Stimulated activated CD4-positive, alpha-beta T cell treated with anti-CD3 and anti-CD28 coated beads, TNF-alpha, amount 100 ng/mL, for 48 hours (primary cell): ENCODE data around the gene KCNK10.

Experiments
- DNase-seq, 3 donors: peaks; one replicate each; pipeline ENCODE4 v3.0.0-alpha.2; 2020; ENCODE audit warnings: low read depth in 3 of 3

KCNK10 gene, protein sequence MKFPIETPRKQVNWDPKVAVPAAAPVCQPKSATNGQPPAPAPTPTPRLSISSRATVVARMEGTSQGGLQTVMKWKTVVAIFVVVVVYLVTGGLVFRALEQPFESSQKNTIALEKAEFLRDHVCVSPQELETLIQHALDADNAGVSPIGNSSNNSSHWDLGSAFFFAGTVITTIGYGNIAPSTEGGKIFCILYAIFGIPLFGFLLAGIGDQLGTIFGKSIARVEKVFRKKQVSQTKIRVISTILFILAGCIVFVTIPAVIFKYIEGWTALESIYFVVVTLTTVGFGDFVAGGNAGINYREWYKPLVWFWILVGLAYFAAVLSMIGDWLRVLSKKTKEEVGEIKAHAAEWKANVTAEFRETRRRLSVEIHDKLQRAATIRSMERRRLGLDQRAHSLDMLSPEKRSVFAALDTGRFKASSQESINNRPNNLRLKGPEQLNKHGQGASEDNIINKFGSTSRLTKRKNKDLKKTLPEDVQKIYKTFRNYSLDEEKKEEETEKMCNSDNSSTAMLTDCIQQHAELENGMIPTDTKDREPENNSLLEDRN

GRCh38 chr14:88323086-88323522 is at the start of gene KCNK10:
KCNK10 (minus strand) TSS chr14:88323269; CDS start chr14:88322798, 471 bp downstream.
- no peak for DNase-seq

DNA sequence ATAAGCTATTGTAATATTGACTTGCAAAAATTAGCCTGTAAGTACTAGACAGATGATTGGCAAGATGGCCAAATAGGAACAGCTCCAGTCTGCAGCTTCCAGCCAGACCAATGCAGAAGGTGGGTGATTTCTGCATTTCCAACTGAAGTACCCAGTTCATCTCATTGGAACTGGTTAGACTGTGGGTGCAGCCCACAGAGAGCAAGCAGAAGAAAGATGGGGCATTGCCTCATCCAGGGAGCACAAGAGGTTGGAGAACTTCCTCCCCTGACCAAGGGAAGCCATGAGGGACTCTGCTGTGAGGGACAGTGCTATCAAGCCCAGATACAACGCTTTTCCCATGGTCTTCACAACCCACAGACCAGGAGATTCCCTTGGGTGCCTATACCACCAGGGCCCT is 46.4 kb upstream of the KCNK10 start:
- DNase-seq: no peak

DNA sequence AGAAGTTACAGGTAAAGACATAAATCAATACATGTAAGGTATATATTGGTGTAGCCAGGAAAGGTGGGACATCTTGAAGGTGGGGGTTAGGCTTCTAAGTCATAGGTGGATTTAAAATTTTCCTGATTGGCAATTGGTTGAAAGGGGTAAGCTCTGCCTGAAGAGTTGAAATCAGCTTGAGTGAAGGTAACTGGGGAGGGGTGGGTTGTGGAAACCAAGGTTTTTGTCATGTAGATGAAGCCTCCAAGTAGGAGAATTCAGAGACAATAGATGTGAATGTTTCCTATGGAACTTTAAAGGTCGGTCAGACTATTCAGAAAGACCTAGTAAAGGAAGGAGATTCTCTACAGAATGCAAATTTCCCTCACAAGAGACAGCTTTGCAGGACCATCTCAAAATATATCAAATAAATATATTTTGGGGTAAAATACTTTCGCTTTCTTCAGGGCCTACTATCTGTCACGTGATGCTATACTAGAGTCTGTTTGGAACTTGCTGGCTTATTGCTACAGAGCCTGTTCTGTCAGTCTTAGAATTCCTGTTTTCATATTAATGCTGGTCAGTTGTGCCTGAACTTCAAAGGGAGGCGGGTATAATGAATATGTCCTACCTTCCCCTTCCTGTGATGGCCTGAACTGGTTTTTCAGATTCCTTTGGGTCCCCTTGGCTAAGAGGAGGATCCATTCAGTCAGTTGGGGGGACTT is 41.8 kb upstream of the KCNK10 start:
- no peak for DNase-seq

DNA sequence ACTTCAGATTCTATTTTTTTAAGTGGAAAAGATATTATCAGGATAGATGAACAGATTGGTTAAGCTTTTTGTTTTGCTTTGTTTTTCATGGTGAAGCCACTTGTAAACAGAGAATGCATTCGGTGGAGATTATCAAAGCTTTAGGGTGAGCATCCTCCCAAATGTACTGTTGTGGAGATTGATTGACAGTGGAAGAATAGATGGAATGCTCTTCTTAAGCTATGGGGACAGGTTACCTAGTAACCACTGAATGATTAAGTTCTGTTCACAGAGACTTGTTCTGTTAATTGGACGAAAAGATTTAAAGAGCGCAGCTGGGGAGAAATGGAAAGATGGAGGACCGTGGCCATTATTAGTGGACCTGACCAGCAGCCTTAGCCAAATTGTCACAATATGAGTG is 40.6 kb upstream of the KCNK10 start:
- no peak for DNase-seq

DNA sequence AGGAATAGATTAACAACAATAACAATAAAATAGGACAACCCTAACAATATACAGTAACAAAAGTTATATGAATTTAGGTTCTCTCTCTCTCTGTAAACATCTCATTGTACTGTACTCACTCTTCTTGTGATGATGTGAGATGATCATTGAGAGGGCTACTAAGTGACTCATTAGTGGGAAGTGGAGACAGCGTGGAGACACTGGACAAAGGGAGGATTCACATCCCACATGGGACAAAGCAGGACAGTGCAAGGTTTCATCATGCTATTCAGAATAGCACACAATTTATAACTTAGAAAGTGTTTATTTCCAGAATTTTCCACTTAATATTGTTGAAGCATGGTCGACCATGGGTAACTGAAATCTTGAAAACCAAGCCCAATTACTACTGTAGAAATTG is 36.4 kb upstream of the KCNK10 start:
- DNase-seq: no peak

GRCh38 chr14:88354358-88354757 is 31.3 kb upstream of the KCNK10 start:
- DNase-seq: no peak

- DNase-seq: no peak
Observed at GRCh38 chr14:88352698-88353097, 29.6 kb upstream of the KCNK10 start.

DNA sequence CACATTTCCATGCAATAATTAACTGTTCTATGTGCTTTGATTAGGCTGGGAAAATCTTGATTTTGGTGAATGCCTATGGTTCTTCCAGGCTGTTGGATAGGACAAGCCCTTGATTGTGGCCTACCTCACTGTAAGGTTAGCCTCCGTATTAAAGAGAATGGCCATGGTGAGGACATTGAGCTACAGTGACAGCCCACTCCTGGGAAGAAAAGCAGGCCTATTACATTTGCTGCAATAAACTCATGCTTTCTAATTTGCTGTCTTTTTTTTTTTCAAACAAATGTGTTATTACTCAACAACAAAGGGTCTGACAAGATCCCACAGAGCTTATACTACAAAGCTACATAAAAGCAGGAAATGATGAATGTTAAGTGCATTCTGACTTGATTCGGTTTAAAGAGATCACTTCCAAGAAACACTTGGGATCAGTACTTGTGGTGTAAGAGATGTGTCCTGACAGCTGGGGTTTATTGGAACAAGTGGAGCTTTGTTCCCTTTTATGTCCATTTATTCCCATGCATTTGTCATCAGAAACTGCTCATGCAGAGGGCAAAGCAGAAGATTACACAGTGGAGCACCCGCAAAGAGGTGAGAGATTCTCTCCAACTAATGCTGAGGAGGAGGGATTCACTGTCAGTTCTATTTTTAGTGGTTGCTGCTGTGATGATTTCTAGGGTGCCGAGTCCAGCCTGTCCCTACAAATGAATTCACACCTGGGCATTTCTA is 29.1 kb upstream of the KCNK10 start:
- DNase-seq: no peak

GRCh38 chr14:88348546-88348945 is 25.5 kb upstream of the KCNK10 start:
- no peak for DNase-seq

DNA sequence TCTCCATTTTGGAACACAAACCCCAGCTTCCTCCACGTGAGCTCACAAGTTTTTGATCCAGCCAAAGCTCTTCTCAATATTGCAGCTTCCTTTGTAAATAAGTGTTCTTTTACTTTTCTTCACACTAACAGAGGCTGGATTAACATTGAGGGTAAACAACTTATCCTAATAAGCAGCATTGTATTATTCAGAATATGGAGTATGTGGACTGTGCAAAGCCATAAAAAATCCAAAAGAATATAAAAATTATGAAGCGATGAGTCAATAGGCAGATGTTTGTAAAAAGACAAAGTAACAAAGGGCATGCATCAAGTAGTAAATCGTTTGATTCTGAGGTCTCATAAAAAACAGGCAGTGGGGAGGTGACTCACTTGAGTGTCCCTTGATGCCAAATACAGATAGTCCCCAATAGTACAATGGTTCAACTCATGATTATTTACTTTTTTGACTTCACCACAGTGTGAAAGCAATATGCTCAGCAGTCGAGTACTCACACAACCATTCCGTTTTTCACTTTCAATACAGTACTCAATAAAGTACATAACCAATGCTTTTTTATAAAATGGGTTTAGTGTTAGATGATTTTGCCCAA is 23.1 kb upstream of the KCNK10 start:
- DNase-seq: no peak

DNA sequence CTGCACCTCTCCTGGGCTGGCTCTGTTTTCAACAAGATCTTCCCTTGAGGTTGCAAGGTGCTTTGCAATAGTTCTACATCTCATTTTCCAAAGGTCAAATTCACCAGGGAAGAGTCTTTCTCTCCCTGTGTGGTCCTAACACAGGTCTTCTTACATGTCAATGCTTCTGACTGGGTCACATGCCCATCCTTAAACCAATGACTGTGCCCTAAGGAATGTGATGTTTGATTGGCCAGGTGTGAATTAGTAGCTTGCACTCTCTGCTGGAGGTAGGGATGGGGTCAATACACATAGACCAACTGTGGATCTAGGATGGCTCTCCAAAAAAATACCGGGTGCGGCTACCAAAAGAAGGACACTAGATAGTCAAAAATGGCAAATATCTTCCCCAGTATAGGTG is 19.9 kb upstream of the KCNK10 start:
- DNase-seq: no peak

DNA sequence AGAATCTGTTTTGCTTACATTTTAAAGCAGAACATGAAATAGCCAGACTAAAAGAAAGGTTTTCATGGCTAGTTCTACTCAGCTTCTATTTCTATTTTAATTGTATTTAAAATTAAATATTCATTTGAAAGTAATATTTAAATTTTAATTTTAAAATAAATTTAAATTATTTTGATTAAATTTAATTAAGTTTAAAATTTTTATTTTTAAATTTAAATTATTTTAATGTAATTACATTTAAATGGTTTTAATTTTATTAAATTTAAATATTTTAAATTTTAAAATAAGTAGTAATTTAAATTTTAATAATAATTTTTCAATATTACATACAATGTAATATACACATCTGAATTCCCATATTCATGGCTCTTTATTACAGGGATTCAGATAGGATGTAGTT is 17.3 kb upstream of the KCNK10 start:
- no peak for DNase-seq

DNA sequence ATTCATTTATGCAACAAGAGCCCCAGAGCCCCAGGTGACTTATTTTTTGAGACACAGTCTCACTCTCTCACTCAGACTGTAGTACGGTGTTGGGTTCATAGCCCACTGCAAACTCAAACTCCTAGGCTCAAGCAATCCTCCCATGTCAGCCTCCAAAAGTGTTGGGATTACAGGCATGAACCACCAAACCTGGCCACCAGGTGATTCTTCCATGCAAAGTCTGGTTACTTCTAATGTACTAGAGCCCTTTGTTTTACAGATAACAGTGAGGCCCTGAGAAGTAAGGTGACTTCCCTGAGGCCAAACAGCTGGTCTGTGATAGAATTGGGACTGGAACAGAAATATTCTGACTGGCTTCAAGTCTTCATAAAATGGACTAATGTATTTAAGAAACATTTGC is 10.0 kb upstream of the KCNK10 start:
- no peak for DNase-seq

- DNase-seq: no peak
Observed at GRCh38 chr14:88327497-88327896, 4.4 kb upstream of the KCNK10 start.

DNA sequence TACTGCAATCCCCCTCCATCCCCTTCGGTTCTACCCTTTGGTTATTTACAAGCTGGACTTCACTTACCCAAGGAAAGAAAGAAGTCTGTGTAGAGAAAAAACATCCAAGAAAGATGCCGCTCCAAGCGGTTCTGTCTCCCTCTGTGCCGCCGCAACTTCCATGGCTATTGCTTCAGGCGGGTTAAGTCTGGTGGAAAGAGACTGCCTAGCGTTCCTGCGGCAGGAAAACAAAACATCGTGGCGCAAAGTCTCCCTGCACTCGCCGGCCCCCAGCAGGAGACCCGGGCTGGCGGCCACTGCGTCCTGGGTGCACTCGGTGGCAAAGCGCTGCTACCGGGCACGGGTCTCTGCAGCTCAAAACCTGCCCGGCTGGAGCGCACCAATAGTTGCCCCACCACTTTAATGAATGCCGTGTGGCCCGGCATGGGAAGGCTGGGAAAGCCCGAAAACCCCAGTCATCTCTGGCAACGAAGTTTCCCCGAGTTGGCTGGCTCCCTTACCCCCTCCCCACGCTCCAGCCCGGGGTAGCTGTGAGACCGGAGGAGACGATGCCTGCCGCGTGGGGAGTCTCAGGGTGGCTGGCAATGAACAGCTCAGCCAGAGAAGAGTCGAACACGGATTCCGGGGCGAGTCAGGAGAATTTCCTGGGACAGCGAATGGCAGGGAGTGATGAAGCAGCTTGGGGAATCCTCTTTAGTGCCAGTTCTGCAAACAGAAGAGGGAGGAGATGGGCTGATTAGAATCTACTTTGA is 3.5 kb upstream of the KCNK10 start:
- no peak for DNase-seq

DNA sequence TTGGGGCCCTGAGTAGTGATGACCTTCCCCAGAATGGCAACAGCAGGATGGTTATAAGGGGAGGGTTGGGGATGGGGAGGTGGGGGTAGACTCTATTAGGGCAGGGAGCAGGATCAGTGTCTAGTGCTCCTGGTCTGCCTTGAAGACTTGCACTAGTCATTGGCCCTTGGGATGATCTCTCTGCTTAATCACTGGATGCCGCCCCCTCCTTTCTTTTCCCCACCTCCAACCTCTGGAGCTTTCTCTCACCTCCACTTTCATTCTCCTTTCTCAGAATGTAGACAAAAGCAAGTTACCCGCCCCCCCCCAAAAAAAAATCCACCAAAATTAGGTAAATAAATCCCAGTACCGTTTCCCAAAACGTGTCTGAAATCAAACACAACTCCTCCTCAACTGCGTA is 2.8 kb upstream of the KCNK10 start:
- no peak for DNase-seq

DNA sequence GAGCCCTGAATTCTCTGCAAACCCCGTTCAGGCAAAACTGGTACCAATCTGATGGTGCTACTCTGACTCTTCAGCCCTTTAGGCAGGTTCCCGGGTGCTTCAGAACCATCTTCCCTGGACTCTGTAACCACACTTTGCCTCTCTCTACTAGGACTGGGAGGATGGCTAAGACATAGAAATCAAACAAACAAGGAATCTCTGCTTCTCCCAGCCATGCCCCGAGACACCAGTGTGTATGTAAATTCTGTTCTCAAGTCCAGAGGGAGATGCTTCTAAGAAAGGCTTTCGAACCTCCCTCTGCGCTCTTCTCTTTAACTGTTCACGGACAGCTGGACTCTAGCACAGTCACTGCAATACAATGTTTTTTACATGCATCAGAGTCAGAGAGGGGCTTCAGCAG is 1.9 kb upstream of the KCNK10 start:
- DNase-seq: no peak

DNA sequence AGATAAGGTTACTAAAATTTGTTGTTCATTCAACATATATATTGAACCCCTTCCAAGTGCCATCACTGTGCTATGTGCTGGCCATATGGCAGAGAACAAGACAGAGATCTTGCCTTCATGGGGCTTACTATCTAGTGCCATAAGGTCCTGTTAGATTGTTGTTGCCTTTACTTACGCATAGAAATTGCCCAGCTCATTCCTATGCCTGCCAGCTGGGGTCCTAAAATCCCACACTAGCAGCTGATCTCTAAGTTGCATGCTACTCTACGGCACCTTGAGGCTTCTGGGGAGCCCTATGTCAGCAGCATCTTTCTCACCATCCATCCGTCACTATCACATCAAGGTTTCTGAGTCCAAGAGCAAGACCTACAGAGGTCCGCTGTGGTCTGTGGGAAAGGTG is 1.4 kb upstream of the KCNK10 start:
- no peak for DNase-seq

- DNase-seq: no peak
Observed at GRCh38 chr14:88323523-88324199, 592 bp upstream of the KCNK10 start.

DNA sequence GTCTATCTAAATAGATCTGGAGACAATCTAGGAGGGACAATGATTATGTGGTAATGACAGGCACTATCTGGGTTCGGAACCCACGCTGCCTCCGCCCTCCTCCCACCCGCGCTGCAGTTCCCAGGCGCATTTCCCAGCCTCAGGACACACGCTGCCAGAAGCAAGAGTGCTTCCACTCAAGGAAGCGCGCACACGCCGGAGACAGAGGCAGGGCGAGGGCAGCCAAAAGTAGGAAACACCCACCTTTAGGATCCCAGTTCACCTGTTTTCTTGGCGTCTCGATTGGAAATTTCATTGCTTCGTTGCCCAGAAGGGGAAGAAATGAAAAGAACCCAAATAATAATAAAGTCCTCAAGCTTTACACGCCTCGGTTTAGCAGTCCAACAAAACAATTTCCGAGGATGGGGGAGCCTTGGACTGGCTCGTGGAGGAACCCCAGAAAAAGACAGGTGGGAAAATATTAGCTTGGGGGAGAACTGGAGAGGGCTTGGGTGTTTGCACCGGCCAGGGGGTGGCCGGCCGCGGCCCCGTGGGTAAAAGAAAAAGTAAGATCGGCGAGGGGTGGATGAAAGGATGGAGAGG is 474 bp downstream of the KCNK10 start:
- no peak for DNase-seq
